GM18511 (cell line): ENCODE measurements around the gene ME3.

Source experiments
- ATAC-seq: cut with Tn5 transposase; IDR thresholded peaks from one replicate; pipeline ENCODE4 v1.9.1; 2021; ENCODE audit warnings: mild to moderate bottlenecking, moderate library complexity; ENCODE audit not compliant: unreplicated experiment

Gene ME3

GRCh38 chr11:86589856-86590589, 82.4 kb downstream of the ME3 start:
- ATAC-seq = no peak

- ATAC-seq = no peak
Observed at GRCh38 chr11:86589204-86589603, 83.2 kb downstream of the ME3 start.

GRCh38 chr11:86588566-86589090, 83.8 kb downstream of the ME3 start:
- no peak for ATAC-seq

- ATAC-seq = no peak
Observed at GRCh38 chr11:86587264-86588193, 84.9 kb downstream of the ME3 start.

GRCh38 chr11:86586307-86586706, 86.1 kb downstream of the ME3 start:
- ATAC-seq = no peak

GRCh38 chr11:86582898-86583297, 89.5 kb downstream of the ME3 start:
- ATAC-seq = no peak

- no peak for ATAC-seq
Observed at GRCh38 chr11:86580535-86580934, 91.9 kb downstream of the ME3 start.

- no peak for ATAC-seq
Observed at GRCh38 chr11:86579406-86579731, 93.0 kb downstream of the ME3 start.

- ATAC-seq = no peak
Observed at GRCh38 chr11:86578727-86579405, 93.5 kb downstream of the ME3 start.

GRCh38 chr11:86577644-86578636, 94.5 kb downstream of the ME3 start:
- no peak for ATAC-seq

GRCh38 chr11:86576946-86577624, 95.3 kb downstream of the ME3 start:
- no peak for ATAC-seq

- no peak for ATAC-seq
Observed at GRCh38 chr11:86575927-86576326, 96.5 kb downstream of the ME3 start.

GRCh38 chr11:86575208-86575855, 97.1 kb downstream of the ME3 start:
- no peak for ATAC-seq

GRCh38 chr11:86574493-86575207, 97.8 kb downstream of the ME3 start:
- ATAC-seq = no peak

- no peak for ATAC-seq
Observed at GRCh38 chr11:86571273-86571948, 101.0 kb downstream of the ME3 start.

GRCh38 chr11:86570451-86570850, 102.0 kb downstream of the ME3 start:
- ATAC-seq = no peak

GRCh38 chr11:86570020-86570419, 102.4 kb downstream of the ME3 start:
- no peak for ATAC-seq

GRCh38 chr11:86569109-86569508, 103.3 kb downstream of the ME3 start:
- no peak for ATAC-seq
